Measurements from ENCODE around the gene BANK1. TPM values are rescaled to one million over a fixed set of nuclear protein-coding genes. Genes with fewer than 3 reads are reported as not detected.

BANK1 gene
- total RNA-seq, 1 experiment from 2014 or later = not detected

GRCh38 chr4:102031406-102031805 lies 240.9 kb downstream of the BANK1 start:
- DNase-seq (ENCODE audit: low read depth) = no peak

DNA sequence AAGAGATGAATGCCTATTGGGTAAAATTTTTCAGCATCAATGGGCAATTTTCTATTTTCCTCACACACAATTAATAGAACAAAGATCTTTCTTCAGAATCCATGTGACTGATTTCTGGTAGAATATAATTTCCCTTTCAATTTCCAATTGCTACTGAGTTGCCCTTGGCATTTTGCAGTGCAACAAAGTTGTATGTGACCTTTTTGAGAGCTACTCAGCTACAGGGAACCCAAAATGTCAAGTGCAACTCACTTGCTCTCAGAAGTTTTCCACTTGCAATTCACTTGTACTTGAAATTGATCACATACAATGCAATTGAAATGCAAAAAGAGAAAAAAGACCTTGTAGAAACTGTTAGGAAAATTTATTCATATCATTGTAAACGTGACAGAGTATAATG lies 245.5 kb downstream of the BANK1 start:
- DNase-seq (ENCODE audit: low read depth) = no peak

DNA sequence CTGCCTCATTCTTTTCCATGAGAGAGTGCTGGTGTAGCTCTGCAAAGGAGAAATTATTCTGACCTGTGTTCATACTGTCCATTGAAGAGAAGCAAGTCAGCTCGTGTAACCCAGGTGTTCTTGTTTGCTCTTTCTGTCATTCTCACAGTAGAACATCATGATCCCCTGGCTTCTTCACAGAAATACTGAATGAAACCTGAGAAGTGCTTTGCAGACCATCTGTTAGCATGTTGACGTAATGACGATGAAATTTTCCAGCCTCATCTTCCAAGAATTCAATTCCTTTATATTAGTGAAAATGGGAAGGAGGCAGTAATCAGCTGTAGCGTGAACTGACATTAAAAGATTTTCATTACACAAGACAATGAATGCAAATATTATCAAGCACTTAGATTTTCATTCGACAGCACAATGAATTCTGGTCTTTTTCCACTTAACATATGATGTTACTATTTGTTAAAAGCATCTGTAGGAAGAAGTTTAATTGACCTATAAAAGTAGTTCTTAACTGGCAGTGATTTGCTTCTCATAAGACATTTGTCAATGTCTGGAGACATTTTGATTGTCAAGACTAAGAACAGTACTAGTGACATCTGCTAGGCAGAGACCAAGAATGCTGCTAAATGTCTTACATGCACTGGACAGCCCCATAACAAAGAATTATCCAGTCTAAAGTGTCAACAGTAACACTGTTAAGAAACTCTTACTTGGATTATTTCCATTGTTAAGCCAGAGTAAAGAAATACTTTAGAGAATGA lies 246.3 kb downstream of the BANK1 start:
- DNase-seq (ENCODE audit: low read depth) = no peak

DNA sequence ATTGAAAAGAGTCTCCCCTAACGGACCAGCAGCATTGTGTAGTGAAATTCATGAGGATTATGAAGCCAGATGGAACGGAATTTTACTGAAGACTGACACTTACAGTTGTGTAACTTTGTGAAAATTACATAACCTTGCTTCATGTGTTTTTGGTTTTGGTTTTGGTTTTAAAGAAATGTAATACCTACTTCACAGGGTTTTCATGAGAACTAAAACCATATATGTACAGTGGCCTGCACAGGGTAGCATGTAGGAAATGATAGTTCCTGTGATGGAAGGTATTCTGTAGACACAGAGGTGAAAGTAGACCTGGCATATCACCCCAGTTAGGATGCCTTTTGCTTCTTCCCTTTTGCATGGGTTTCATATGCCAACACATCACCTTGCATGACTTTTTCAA lies 247.0 kb downstream of the BANK1 start:
- DNase-seq (ENCODE audit: low read depth) = no peak

GRCh38 chr4:102042871-102043802 lies 252.6 kb downstream of the BANK1 start:
- no peak for DNase-seq (ENCODE audit: low read depth)

DNA sequence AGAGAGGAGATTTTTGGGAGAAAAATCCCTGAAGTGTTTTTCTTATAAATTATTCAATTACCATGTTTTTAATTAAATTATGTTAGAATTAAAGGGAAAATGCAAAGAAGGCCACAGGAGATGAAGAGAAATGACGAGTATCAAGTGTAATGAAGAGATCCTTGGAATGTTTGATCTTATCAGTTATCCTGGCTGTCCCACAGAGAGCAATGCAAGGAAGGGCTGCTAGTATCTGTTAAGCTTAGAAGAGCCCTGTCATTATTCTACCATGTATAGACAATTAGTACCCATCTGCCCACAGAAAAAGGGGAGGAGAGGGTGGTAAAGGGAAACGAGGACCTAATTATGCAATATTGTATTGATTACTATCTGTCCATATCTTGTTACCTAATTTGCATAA lies 257.1 kb downstream of the BANK1 start:
- no peak for DNase-seq (ENCODE audit: low read depth)

GRCh38 chr4:102055805-102056204 lies 265.3 kb downstream of the BANK1 start:
- DNase-seq (ENCODE audit: low read depth) = no peak

- no peak for DNase-seq (ENCODE audit: low read depth)
Observed at GRCh38 chr4:102057122-102057521, 266.6 kb downstream of the BANK1 start.

DNA sequence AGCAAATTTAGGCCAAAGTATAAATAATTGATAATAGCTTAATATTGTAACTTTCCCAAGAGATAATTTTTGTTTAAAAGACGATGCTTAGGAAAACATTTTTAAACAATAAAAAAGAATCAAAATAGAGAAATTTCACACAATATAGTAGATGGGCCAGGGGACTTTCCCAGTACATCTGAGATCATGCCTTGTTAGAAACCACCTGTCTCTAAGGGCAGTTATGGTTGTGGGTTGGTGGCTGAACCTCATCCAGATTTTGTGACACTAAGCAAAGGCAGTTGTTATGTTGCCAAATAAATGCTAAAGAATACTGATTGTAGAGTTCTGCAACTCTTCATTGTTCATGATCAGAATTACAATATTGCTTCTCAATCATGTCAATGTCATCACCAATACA lies 270.6 kb downstream of the BANK1 start:
- DNase-seq (ENCODE audit: low read depth) = no peak

GRCh38 chr4:102064747-102065442 lies 274.4 kb downstream of the BANK1 start:
- no peak for DNase-seq (ENCODE audit: low read depth)

DNA sequence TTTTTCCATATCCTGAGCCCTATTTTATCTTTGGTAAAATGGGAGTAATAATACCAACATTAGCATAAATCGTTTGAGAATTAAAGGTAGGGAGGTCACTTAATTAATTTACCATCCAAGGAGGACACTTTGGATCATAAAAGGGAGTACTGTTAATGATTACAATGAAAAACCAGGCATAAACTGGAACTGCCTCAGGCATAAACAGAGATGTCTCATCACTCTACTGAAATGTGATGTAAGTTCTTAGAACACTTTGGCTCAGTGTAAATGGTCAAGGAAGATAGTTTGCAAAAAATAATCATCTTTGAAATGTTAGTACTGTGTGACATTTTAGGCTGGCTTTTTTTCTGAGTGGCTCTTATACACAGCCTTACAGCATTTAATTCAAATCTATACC lies 286.1 kb downstream of the BANK1 start:
- no peak for DNase-seq (ENCODE audit: low read depth)

GRCh38 chr4:102080184-102080583 lies 289.7 kb downstream of the BANK1 start:
- DNase-seq (ENCODE audit: low read depth) = no peak

DNA sequence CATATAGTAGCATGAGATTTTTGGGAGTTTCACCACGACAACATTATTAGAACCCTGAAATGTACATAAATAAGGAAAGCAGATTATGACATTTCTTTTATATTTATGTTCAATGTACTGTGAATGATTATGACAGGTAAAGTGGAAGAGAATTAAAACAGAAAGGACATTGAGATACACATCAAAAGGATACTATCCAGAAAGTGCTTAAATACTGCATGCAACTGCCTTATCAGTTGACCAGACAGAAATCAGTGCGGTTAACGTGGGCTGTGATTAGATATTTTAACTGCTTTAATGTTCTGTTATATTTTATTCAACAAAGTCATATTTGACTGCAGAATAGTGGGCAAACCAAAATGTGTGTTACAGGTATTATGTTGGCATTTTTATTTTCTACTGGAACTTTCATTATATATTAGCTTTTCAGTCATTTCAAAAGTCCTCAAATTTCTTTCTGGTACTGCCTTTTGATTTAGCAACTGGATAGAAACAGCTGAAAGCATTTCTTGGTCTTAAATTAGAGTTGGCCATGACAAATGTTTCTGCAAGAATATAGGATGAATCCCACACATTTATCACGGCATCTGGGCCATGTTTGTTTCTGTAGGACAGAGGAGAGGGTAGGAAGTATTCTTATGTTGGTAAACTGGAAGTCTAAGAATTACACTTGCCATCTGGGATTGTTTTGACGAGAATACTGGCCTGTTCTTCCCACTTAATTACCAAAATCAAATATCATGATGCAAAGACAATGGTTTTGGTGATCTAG lies 299.5 kb downstream of the BANK1 start:
- no peak for DNase-seq (ENCODE audit: low read depth)

DNA sequence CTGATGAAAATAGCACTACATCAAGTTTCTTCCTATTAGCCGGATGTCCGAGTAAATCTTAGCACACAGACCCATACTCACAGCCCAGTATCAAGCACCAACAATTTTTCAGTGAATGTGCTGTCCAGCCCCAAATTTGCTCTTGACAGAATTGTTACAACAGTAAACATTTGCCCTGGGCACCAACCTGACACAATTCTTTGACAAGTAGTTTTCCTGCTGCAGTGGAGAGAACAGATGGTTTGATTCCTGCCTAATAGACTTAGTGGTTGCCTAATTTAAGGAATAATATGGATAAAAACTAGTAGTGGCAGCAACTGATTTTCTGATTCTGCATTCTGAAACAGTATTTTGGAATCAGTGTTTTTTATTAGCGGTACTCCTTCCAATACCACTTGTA lies 301.1 kb downstream of the BANK1 start:
- DNase-seq (ENCODE audit: low read depth) = no peak

DNA sequence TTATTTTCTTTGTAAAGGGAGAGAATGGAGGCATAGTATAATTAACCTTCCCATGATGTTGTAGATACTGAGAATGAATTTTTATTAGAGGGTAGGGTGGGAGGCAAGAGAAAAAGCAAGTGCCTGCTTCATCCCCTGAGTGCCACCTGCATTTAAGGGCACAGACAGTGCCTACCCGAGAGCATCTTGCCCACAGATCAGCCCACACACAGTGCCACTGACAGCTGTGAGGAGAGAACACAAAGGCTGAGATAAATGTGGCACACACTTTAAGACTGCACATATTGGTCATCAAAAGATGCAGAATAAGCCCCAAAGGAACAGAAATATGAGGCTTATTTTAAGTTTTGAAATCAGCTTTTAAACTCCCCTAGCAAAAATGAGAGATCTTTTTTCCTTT lies 304.0 kb downstream of the BANK1 start:
- no peak for DNase-seq (ENCODE audit: low read depth)

DNA sequence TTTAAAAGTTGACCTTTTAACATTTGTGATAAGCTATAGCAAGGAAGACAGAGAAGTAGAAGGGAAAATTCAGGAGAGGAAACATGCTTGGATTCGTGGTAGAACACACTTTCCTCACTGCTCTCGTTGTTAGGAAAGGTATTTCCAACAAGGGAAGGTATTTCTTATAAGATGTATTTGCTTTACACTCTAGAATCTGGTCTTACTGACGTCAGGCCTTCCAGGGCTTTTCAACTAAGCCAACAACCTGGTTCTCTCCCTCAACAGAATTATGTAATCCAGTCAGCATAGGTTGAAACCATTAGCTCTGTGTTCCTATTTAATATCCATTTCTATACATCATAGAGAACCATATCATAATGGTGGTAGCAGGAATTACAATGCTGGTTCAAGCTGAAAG lies 312.8 kb downstream of the BANK1 start:
- DNase-seq (ENCODE audit: low read depth) = no peak

- no peak for DNase-seq (ENCODE audit: low read depth)
Observed at GRCh38 chr4:102104278-102104677, 313.7 kb downstream of the BANK1 start.

- no peak for DNase-seq (ENCODE audit: low read depth)
Observed at GRCh38 chr4:102105983-102106382, 315.5 kb downstream of the BANK1 start.

DNA sequence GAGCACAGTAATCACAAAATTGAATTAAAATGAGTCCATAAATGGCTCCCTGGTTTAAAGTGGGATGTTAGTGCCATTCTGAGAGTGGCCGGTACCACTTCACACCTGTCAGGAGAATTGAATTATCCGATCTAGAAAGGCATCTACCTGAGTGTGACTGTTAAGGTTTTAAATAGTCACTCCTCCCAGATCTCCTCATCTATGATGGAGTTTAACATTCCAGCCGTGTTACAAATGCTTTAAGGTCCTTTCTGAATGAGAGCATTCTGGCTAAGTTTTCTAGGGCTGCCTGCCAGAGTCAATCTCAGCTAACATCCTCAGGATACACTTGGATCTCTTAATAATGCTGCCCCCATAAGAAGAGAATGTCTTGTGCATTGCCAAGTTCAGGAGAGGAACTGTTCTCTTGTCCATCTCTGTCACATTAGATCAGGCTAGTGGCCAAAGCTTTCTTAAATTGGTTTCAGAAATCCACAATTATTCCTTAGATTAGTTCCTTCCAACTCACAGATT lies 323.6 kb downstream of the BANK1 start:
- DNase-seq (ENCODE audit: low read depth) = no peak

DNA sequence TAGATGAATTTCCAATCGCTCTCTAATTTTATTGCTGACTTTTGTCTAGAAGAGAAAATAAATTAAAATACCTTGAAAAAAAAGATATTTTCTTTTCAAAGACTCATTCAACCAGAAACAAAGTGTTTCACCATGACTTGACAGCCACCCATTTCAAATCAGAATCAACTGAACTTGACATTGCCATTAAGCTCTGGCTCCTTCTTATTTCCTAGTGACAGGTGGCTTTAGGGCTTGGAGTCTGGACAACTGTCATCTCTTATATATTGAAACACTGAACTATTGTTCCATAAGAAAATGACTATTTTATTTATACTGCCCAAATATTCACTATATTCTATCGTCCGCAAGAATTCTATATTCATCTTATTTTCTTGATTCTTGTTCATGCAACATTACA lies 325.6 kb downstream of the BANK1 start:
- no peak for DNase-seq (ENCODE audit: low read depth)

DNA sequence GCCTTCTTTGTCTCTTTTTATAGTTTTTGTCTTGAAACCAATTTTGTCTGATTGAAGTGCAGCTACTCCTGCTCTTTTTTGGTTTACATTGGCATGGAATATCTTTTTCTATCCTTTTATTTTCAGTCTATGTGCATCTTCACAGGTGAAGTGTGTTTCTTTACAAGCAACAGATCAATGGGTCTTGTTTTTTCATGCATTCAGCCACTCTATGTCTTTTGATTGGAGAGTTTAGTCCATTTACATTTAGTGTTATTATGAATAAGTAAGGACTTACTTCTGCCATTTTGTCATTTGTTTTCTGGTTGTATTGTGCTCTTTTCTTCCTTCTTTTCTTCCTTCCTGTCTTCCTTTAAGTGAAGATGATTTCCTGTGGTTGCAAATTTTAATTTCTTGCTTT lies 330.3 kb downstream of the BANK1 start:
- no peak for DNase-seq (ENCODE audit: low read depth)
